SH-SY5Y (cell line): ENCODE measurements around the gene MARCHF7.

ENCODE experiments used
- GATA2 ChIP-seq: IDR thresholded peaks from 2 replicates; pipeline ENCODE4 v1.6.1; 2011; ENCODE audit warnings: mild to moderate bottlenecking, low read depth, low read length
- GATA3 ChIP-seq: IDR thresholded peaks from 2 replicates; pipeline ENCODE4 v1.6.1; 2011; ENCODE audit warnings: low read depth, mild to moderate bottlenecking, low read length, moderate library complexity

- TF ChIP-seq GATA2, result no peak
- no peak for TF ChIP-seq GATA3
Measured at GRCh38 chr2:159759577-159759976, 47.3 kb downstream of the MARCHF7 start.
